IPS-NIHi7 (cell line): ENCODE results near the gene ZNF280B.
"Not testable (repeated sequence)": the region's sequence is repeated elsewhere in the genome, so short reads cannot be mapped to it uniquely, and the experiment has no call there.

Experiments
- DNase-seq: peaks from one replicate; pipeline ENCODE4 v3.0.0; 2012; ENCODE audit warnings: mixed read lengths; ENCODE audit errors: extremely low spot score

Gene ZNF280B

DNA sequence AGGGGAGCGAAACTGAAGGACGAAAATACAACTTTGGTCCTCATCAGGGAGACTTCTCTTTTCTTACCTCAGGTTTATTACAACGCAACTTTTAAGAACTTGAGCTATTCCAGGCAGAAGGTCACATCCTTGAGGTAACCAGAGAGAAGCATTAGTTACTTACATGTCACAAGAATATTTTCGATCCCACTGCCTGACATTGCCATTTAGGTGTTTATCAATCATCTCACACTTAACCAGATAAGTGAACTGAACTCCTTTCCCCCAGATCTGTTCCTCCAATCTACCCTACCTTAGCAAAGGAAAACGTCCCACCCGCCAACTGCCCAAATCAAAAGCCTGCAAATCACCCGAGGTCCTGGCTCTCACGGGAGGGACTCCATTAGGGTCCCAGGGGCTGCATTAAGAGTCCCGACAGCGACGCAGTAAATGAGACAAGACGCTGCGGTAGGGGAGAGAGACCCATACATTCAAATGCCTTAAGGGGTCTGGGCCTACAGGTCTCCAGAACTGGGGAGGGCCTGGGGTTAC lies 734 bp downstream of the ZNF280B start:
- peak; percentile 24 for DNase-seq

DNA sequence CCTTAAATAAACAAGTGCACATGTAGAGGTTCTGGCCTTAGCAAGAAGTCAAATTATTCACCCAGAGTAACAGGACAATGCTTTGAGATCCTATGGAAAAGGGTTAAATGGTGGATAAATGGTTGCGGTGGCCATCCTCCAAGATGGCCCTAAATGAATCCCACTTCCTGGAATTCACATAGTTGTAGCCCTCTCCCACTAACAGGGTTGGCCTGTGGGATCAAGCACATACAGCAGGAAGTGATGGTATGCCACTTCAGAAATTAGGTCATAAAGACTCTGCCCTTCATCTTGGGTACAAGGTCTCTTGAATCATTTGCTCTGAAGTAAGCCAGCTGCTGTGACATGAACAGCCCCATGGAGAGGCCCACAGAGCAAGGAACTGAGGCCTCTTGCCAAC lies 1.8 kb downstream of the ZNF280B start:
- no peak for DNase-seq

DNA sequence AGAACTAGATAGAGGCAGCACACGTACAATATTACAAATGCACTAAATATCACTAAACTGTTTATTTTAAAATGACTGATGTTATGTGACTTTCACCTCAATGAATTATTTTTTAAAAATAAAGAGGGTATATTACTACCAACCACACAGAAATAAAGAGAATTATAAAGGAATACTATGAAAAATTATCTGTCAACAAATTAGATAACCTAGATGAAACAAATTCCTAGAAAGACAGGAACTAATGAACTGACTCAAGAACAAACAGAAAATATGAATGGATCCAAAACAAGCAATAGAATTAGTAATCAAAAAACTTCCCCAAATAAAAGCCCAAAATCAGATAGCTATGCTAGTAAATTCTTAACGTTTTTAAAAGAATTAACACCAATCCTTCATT lies 10.3 kb downstream of the ZNF280B start:
- DNase-seq: no peak

DNA sequence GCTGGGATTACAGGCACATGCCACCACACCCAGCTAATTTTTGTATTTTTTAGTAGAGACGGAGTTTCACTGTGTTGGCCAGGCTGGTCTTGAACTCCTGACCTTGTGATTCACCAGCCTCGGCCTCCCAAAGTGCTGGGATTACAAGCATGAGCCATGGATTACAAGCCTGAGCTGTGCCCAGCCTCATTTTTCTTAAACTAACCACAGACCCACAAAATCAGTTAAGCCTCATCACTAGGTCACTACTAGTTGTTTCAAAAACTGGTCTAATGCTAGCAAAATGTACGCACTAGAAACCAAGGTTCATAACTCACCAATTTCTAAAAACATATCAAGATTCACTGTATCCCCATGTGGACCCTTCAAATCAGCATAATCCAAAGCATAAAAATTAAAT lies 17.0 kb downstream of the ZNF280B start:
- not testable (repeated sequence) for DNase-seq

DNA sequence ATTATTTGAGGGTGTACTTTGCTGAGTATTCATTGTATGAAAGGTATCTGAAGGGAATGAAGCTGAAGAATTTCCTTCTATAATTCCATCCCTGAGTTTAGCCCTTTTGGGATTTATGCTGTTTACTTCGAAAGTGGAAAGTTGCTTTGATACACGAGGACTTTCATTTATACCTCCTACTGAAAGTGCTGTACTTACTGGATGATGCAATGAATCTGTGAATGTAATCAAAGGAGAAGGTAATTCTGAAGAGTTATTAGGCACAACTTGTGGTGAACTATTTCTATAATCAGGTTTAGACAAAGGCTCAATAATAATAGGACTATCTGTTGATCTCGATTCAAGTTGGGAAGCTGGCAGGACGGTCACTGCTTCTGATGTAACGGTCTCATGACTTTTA lies 19.8 kb downstream of the ZNF280B start:
- DNase-seq: no peak

DNA sequence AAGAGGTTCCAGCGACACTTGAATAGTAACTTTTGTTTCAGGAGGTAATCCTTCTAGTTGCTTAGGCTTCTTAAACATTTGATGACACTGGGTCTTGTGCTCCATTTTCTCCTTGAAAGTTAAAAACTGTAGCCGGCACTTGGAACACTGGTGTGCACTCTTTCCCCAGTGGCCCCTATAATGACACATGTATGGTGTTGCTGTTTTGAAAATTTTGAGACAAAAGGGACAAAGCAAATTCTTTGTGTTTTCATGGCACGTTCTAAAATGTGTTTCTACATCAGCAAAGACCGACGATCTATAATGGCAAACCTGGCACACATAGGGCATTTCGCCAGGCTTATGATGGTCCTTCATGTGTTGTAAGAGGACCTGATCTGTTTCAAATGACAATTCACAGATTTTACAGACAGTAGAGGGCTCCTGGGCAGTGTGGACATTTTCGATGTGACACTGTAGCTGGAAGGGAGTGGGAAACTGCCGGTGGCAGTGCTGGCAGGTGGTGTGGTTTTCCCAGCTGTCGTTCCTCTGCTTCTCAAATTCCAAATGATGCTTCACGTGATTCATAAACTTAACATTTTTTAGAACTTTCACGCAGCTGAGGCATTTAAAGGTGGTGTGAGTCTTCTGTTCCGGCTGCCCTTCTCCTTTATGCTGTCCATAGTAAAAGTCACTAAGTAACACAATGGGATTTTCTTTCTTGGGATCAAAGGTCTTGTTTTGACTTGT lies 20.5 kb downstream of the ZNF280B start:
- no peak for DNase-seq

DNA sequence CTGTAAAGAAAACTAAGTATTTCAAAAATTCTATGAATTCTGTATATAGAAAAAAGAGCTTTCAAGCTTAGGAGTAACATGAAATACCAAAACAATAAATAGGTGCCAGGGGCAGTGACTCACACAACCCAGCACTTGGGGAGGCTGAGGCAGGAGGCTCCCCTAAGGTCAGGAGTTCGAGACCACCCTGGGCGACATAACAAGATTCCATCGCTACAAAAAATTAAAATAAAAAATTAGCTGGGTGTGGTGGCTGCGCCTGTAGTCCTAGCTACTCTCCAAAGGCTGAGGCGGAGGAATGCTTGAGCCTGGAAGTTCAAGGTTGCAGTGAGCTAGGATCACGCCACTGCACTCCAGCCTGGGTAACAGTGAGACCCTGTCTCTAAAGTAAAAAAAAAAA lies 21.5 kb downstream of the ZNF280B start:
- no peak for DNase-seq

DNA sequence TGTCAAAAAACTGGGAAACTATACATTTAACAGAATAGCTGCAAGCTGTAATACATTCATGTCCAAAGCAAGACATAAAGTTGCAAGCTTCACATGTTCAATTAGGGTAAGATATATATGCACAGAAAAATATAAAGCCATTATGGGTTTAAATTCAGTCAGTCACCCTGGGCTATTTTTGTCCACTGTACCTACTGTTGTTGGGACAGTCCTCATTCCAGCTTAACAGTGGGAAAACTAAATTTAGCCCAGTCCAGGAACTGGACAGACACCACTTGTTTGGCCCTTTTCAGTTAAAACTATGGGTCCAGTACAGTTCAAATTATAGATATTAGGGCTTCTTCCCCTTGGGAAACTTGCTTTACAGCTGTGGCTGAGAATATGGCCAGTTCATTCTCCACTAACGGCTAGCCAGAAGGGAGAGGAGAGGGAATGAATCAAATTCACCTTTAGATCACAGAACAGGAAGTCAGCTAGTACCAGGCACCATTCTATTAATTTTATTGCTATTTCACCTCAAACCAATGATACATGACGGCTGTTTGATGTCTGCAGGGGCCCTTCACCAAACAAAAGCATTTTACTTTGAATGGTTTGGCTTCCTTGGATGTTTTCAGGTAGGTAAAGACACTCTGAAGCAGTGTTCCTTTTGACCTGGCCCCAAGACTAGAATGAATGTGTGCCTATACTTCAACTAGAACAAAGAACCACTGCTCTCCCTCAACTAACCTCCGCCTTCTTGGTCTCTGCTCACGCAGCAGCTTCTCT lies 22.2 kb downstream of the ZNF280B start:
- DNase-seq: no peak

DNA sequence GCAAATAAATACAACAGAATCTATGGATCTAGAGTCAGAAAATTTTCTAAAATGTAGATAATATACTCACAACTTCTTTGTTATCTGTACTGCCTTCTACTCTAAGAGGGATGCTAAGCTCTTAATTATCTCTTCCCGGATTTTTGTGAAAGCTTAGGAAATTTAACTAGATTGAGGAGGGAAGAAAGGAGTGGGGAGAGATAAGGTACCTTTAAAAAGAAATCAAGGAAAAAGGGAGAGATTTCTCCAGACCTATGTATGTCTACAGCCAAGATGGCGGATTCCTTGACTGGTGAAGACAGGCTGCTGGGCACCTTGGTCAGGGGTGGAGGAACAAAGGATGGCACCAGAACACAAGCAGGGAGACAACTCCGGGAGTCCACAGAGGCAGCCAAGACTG lies 23.0 kb downstream of the ZNF280B start:
- no peak for DNase-seq

DNA sequence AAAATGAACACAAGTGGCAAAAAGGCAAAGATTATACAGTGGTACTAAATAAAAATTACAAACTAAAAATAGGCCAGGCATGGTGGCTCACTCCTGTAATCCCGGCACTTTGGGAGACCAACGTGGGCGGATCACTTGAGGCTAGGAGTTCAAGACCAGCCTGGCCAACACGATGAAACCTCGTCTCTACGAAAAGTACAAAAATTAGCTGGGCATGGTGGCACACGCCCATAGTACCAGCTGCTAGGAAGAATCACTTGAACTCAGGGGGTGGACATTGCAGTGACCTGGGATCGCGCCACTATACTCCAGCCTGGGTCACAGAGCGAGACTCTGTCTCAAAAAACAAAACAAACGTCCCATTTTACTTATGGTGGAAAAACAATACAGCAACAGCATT lies 24.5 kb downstream of the ZNF280B start:
- no peak for DNase-seq

DNA sequence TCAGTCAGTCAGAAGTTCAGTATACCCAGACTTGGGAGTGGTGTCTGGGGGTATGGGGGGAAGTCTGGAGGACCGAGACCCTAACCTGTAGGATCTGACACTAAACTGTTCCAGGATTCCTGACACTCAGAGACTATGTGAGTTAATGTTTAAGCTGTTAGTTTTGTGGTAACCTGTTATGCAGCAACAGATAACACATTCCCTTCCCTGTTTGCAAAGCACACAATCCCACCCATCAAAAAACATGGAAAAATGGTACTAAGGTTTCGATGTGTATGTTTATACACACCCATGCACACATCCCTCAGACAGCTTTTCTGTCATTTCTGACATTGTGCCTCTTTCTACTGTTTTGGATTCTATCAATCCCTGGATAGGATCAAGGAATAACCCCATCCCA lies 27.6 kb downstream of the ZNF280B start:
- DNase-seq: no peak

DNA sequence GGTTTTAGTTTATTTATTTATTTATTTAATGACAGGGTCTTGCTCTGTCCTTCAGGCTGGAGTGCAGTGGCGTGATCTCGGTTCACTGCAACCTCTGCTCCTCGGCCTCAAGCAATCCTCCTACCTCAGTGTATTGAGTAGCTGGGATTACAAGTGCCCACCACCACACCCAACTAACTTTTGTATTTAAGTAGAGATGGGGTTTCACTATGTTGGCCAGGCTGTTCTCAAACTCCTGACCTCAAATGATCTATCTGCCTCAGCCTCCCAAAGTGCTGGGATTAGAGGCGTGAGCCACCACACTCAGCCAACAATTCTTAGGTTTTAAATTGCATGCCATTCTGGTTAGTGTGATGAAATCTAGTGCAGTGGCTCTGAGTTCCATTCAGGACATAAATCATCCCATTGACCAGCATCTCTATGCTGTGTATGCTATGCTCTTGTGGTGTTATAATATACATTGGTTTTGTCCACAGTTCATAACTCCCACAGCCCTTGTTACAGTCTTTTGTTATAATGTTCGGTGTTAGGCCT lies 28.5 kb downstream of the ZNF280B start:
- DNase-seq: no peak

DNA sequence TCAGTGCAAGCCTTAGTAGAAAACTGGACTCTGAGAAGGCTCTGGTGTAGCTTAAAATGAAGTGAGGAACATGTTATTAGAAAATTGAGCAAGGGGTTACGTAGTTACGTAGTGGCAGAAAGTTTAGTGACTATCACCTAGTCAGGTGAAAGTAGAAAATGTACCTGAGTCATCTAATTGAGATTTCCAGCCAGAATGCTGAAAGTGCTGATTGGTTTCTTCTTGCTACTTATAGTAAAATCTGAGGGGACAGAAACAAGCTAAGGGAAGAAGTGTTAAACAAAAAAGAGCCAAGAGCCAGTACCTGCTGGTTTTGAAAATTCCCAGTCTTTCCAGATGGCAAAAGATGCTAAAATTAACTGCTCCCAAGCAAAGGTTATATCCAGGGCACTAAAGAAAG lies 29.4 kb downstream of the ZNF280B start:
- DNase-seq: no peak

DNA sequence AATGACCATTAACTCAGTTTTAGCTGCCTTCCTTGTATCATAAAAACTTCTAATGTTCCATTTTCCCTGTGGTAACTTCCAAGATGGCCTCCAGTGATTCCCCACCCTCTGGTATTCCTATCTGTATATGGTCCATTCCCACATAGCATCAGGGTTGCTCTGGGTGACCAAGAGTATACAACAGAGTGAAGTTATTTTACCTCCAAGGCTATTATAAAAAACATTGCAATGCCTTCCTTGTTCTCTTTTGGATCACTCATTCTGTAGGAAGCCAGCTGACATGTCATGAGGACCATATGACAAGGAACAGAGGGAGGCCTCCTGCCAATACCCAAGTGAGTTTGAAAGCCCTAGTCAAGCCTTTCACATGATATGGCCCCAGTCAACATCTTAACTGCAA lies 30.1 kb downstream of the ZNF280B start:
- DNase-seq: no peak

DNA sequence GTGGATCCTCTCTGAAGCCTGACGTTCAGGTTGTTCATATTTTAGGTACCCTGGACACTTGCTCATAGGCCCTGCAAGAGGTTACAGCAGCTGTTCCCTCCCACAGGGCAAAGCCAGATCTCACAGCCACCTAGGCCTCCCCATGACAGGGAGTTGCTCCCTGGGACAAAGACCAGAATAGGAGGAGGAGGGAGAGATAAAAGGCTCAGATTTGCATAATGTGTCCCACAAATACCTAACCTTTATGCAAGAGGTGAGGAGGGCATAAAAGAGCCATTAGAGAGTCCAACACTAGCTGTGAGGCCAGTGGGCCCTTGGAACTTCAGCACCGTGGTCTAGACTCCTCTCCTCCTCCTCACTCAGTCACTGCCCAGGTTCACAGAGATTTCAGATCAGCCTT lies 33.8 kb downstream of the ZNF280B start:
- peak; percentile 26 for DNase-seq

DNA sequence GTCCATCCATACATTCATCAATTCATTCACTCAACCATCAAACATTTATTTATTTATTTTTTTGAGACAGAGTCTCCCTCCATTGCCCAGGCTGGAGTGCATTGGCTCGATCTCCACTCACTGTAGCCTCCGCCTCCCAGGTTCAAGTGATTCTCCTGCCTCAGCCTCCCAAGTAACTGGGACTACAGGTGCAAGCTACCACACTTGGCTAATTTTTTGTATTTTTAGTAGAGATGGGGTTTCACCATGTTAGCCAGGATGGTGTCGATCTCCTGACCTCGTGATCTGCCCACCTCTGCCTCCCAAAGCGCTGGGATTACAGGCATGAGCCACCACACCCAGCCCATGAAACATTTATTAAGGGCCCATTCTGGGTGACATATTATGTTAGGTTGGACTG lies 37.4 kb downstream of the ZNF280B start:
- not testable (repeated sequence) for DNase-seq

DNA sequence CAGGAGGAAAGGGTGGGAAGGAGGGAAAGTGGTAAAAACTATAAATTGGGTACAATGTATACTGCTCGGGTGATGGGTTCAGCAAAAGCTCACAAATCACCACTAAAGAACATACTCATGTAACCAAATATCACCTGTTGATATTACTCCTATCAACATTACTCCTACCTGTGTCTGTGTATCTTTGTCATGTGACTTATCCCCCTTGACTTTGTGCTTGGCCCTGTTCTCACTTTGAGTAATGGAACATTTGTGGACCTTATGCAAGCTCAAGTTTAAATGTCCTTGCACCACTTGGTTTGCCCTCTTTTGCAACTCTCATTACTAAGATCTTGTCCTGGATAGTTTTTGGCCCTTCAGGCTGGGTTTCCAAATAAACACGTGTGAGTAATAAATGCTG lies 39.0 kb downstream of the ZNF280B start:
- no peak for DNase-seq

DNA sequence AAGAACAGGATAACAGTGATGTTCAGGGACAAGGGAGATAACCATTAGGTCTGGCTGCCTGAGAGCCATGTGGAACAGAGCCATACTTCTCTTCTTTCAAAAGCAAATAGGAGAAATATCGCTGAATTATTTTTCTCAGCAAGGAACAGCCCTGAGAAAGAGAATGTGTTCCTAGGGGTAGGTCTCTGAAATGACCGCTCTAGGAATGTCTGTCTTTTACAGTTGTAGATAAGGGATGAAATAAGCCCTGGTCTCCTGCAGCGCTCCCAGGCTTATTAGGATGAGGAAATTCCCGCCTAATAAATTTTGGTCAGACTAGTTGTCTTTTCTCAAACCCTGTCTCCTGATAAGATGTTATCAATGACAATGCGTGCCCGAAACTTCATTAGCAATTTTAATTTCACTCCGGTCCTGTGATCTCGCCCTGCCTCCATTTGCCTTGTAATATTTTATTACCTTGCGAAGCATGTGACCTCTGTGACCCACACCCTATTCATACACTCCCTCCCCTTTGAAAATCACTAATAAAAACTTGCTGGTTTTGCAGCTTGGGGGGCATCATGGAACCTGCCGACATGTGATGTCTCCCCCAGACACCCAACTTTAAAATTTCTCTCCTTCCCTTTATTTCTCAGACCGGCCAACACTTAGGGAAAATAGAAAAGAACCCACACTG lies 39.6 kb downstream of the ZNF280B start:
- not testable (repeated sequence) for DNase-seq

DNA sequence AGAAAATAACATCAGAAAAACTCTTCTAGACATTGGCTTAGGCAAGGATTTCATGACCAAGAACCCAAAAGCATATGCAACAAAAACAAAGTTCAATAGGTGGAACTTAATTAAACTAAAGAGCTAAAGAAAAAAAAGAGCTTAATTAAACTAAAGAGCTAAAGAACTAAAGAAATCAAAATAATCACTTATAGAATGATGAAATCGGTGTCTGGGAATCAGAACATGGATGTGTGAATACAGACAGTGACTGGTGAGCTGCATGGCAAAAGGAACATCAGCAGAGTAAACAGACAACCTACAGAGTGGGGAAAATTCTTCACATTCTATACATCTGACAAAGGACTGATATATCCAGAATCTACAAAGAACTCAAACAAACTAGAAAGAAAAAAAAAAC lies 41.4 kb downstream of the ZNF280B start:
- no peak for DNase-seq

DNA sequence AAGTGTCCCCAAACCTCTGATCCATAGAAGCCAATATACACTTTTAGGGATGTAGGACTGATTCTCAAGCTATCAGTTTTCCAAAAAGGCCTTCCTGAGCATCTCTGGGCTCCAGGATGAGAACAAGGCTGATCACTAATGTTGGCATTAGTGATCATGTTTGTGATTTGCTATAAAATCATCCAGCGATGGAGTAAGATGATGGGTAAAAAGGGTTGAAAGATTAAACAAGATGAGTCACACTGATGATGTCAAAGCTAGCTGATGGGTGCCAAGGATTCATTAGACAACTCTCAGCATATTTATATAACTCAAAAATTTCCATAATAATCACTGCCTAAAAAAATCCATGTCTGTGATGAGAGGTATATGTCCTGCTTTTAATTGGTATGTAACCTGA lies 42.8 kb downstream of the ZNF280B start:
- no peak for DNase-seq

DNA sequence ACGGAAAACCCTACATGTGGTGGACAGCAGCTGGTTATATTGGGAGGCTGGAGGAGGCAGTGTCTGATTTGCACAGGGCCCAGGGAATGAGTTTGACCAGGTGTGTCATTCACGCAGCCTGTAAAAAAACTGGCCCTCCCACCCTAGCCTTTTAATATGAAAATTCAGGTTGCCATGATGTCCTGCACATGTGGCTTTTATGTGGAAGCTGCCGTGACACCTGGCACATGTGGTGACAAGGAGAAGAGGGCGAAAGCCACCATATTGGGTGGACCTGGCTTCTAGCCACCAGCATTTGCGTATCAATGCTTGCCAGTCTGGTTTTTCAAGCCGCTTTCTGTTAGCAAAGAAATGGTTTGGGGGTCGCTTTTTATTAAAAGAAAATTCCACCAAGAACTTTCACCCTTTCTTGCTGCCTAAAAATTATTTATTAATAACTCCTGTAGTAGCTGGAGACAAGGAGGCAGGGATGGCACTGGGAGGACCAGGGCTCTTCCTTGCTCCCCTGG lies 43.4 kb downstream of the ZNF280B start:
- no peak for DNase-seq

DNA sequence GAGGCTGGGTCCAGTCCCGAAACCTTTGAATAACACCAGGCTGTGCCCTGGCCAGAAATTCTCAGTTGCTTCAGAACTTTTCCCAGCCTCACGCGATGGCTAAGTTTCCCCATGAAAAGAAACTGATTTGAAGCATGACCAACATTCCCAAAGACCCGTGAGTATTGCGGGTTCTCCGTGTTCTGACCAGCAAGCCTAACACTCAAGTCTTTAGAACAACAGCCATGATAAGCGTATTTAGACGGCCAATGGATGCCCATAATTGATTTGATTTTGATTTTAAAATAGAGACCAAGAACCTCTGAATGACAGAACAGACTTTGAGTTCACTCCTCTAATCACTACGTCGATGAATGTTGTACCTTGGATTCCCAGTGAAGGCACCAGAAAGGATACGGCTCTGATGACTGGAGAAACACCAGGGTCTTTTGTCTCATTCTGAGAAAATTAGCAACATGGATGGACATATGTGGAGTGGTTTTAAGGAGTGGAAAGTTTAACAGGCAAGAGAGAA lies 43.9 kb downstream of the ZNF280B start:
- no peak for DNase-seq
